ENCODE data around the gene TTC38. TPM values are rescaled to one million over a fixed set of nuclear protein-coding genes. Genes with fewer than 3 reads are reported as not detected.

TTC38 gene
- total RNA-seq, 1 donor from 2014 or later, result 60.7 TPM

- DNase-seq (ENCODE audit: low read depth), result no peak
- no peak for TF ChIP-seq CTCF (conservative IDR thresholded peaks at IDR 0.05; ENCODE audit: low read depth, low read length)
- no peak overlapping the region for H3K4me3 ChIP-seq (ENCODE audit: low read depth, low read length)
Observed at GRCh38 chr22:46244771-46245170, 23.0 kb upstream of the TTC38 start.

- no peak for DNase-seq (ENCODE audit: low read depth)
- TF ChIP-seq CTCF (conservative IDR thresholded peaks at IDR 0.05; ENCODE audit: low read depth, low read length), result no peak
- H3K4me3 ChIP-seq (ENCODE audit: low read depth, low read length), result no peak overlapping the region
Observed at GRCh38 chr22:46245511-46245910, 22.3 kb upstream of the TTC38 start.

GRCh38 chr22:46246178-46246577 lies 21.6 kb upstream of the TTC38 start:
- no peak for TF ChIP-seq CTCF (conservative IDR thresholded peaks at IDR 0.05; ENCODE audit: low read depth, low read length)
- no peak overlapping the region for H3K4me3 ChIP-seq (ENCODE audit: low read depth, low read length)
- no peak for DNase-seq (ENCODE audit: low read depth)

GRCh38 chr22:46247443-46247975 lies 20.3 kb upstream of the TTC38 start:
- DNase-seq (ENCODE audit: low read depth), result no peak
- no peak for TF ChIP-seq CTCF (conservative IDR thresholded peaks at IDR 0.05; ENCODE audit: low read depth, low read length)
- no peak overlapping the region for H3K4me3 ChIP-seq (ENCODE audit: low read depth, low read length)

- H3K4me3 ChIP-seq (ENCODE audit: low read depth, low read length), result peak within 1 kb of the TSS; percentile 89
- no peak for DNase-seq (ENCODE audit: low read depth)
- no peak for TF ChIP-seq CTCF (conservative IDR thresholded peaks at IDR 0.05; ENCODE audit: low read depth, low read length)
Observed at GRCh38 chr22:46250035-46250782, 17.6 kb upstream of the TTC38 start, which contains the start of gene CDPF1. Gene CDPF1, minus strand, starts transcription at chr22:46250293. Its CDS starts 2,009 bp downstream, at chr22:46248284.

GRCh38 chr22:46250783-46251125 lies 17.1 kb upstream of the TTC38 start:
- no peak for DNase-seq (ENCODE audit: low read depth)
- TF ChIP-seq CTCF (conservative IDR thresholded peaks at IDR 0.05; ENCODE audit: low read depth, low read length), result no peak
- peak overlapping the region; percentile 89 for H3K4me3 ChIP-seq (ENCODE audit: low read depth, low read length)

GRCh38 chr22:46251266-46251665 lies 16.5 kb upstream of the TTC38 start:
- TF ChIP-seq CTCF (conservative IDR thresholded peaks at IDR 0.05; ENCODE audit: low read depth, low read length), result no peak
- DNase-seq (ENCODE audit: low read depth), result no peak
- peak overlapping the region; percentile 89 for H3K4me3 ChIP-seq (ENCODE audit: low read depth, low read length)

All from epithelial cell of proximal tubule (primary cell).